ENCODE data around the gene BARX2. TPM values are rescaled to one million over a fixed set of nuclear protein-coding genes. Genes with fewer than 3 reads are reported as not detected.
"Not testable (repeated sequence)": the region's sequence is repeated elsewhere in the genome, so short reads cannot be mapped to it uniquely, and the experiment has no call there.

BARX2 gene, protein sequence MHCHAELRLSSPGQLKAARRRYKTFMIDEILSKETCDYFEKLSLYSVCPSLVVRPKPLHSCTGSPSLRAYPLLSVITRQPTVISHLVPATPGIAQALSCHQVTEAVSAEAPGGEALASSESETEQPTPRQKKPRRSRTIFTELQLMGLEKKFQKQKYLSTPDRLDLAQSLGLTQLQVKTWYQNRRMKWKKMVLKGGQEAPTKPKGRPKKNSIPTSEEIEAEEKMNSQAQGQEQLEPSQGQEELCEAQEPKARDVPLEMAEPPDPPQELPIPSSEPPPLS
- 0.13 TPM for total RNA-seq
- 10 to 100 TPM in 1 of 8 donors, 1 to 10 TPM in 4, under 1 TPM in 3; 0.33 to 26.2 (median 1.6) TPM for polyA plus RNA-seq (ENCODE audit: insufficient read depth in 1 of 8, insufficient read length in 8 of 8, low replicate concordance in 1 of 8)
- long read RNA-seq, donor 1 = 0 reads
- long read RNA-seq, donor 2 = 0 reads
- long read RNA-seq, donor 3 = 0 reads
- long read RNA-seq, donor 4 = 0 reads
- long read RNA-seq, donor 5, transcript BARX2-201 (4 exons, 1,813 nt) = major isoform, 15 of 16 reads
- long read RNA-seq, donor 5, partial matches to known transcripts = 0 of 16 reads
- long read RNA-seq, donor 5, other reads (novel, unspliced or antisense) = 0 of 16 reads
- long read RNA-seq, donor 6, partial matches to known transcripts = 0 of 1 reads
- long read RNA-seq, donor 6, other reads (novel, unspliced or antisense) = 0 of 1 reads
- long read RNA-seq, donor 7, partial matches to known transcripts = 0 of 4 reads
- long read RNA-seq, donor 7, other reads (novel, unspliced or antisense) = 0 of 4 reads
- long read RNA-seq, donor 8, partial matches to known transcripts = 0 of 2 reads
- long read RNA-seq, donor 8, other reads (novel, unspliced or antisense) = 0 of 2 reads
- long read RNA-seq, donor 9, partial matches to known transcripts = 0 of 1 reads
- long read RNA-seq, donor 9, other reads (novel, unspliced or antisense) = 0 of 1 reads
- long read RNA-seq, donor 10 = 0 reads
- long read RNA-seq, donor 11, partial matches to known transcripts = 0 of 1 reads
- long read RNA-seq, donor 11, other reads (novel, unspliced or antisense) = 0 of 1 reads

DNA sequence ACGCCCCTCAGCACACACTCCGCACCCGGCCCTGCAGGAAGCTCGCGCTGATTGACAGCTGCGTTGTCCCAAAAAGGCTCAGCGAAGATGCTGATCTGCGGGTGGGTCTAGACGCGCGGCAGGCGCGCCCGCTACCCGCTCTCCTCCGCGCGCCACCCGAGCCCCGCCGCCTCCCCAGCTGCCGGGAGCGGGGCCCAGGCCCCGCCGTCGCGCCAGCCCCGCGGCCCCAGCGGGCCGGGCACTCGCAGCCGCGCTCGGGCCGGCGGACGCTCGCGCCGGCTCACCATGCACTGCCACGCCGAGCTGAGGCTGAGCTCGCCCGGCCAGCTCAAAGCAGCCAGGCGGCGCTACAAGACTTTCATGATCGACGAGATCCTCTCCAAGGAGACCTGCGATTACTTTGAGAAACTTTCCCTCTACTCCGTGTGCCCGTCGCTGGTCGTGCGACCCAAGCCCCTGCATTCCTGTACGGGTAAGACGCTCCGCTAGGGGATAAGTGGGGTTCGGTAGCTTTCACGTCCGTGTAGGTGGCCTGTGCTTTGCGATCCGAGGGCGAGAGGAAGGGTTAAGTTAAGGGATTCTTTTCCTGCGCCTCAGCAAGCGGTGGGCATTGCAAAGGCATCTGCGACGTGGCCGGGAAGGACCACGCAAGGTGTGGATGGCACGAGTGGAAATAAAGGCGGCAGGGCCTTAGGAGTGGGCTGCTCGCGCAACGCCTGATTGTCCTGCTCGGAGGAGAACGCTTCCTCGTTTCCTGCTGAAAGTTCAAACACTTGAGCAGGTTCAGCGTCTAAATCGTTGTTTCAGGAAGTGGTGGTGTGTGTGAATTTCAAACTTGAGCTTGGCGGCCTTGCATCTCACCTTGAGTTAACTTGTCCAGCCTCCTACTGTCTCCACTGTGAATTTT, at the start of gene BARX2:
Gene BARX2, plus strand, starts transcription at position 98 of the 907 bp plus-strand sequence. Its CDS starts 188 bp downstream, at position 286.
- H3K4me1 ChIP-seq (ENCODE audit: control insufficient read depth, insufficient read depth, low read length) = peaks cover 31% of the 10 kb centered on the region
- no peaks in the 10 kb centered on the region for H3K9me3 ChIP-seq (replicated peaks; ENCODE audit: control insufficient read depth, low read depth, low read length)
- no peaks in the 10 kb centered on the region for H3K36me3 ChIP-seq (ENCODE audit: control insufficient read depth, insufficient read depth, low read length)
- peak within 1 kb of the TSS; percentile 26 for H3K4me3 ChIP-seq (ENCODE audit: low read length)
- H3K27me3 ChIP-seq (ENCODE audit: control insufficient read depth, insufficient read depth, low read length) = peaks cover 63% of the 10 kb centered on the region
- 3% methylated on average over 75 of the region's 81 CpGs for WGBS (ENCODE audit: insufficient coverage)
- peak; percentile 75 for DNase-seq
- H3K27ac ChIP-seq (ENCODE audit: low read length) = no peak within 1 kb of the TSS

DNA sequence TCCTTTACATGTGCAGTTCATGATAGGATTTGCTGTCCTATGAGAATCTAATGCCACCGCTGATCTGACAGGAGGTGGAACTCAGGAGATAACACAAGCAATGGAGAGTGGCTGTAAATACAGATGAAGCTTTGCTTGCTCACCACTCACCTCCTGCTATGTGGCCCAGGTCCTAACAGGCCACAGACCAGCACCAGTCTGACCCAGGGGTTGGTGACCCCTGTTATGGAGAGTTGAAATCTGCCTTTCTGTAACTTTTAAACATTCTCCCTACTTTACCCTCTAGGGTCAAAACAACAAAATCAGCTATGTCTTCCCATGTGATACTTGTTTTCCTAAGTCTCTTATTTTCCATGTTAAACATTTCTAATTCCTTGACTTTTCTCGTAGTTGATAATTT, 48.7 kb upstream of the BARX2 start:
- Histone ChIP-seq H3K4me1 (ENCODE audit: control insufficient read depth, insufficient read depth, low read length) (peaks cover 15% of the 10 kb centered on the region), H3K27me3 (ENCODE audit: control insufficient read depth, insufficient read depth, low read length) (no peaks in the 10 kb centered on the region), H3K4me3 (ENCODE audit: low read length) (no peak overlapping the region), H3K27ac (ENCODE audit: low read length) (no peak overlapping the region), H3K9me3 (replicated peaks; ENCODE audit: control insufficient read depth, low read depth, low read length) (no peaks in the 10 kb centered on the region), H3K36me3 (ENCODE audit: control insufficient read depth, insufficient read depth, low read length) (no peaks in the 10 kb centered on the region)
- WGBS (ENCODE audit: insufficient coverage) = no CpG with 5 or more reads among the region's 2 CpGs
- no peak for DNase-seq

DNA sequence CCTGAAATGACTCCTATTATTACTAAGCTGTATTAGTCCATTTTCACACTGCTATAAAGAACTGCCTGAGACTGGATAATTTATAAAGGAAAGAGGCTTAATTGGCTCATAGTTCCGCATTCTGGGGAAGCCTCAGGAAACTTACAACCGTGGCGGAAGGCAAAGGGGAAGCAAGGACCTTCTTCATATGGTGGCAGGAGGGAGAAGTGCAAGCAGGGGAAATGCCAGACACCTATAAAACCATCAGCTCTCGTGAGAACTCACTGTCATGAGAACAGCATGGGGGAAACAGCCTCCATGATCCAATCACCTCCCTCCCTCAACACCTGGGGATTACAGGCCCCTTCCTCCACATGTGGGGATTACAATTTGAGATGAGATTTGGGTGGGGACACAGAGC, 47.9 kb upstream of the BARX2 start:
- DNase-seq = peak; percentile 22
- H3K27me3 ChIP-seq (ENCODE audit: control insufficient read depth, insufficient read depth, low read length); H3K27ac ChIP-seq (ENCODE audit: low read length); H3K9me3 ChIP-seq (replicated peaks; ENCODE audit: control insufficient read depth, low read depth, low read length); H3K4me3 ChIP-seq (ENCODE audit: low read length); H3K36me3 ChIP-seq (ENCODE audit: control insufficient read depth, insufficient read depth, low read length): not testable (repeated sequence)
- peaks cover 15% of the 10 kb centered on the region for H3K4me1 ChIP-seq (ENCODE audit: control insufficient read depth, insufficient read depth, low read length)
- WGBS (ENCODE audit: insufficient coverage) = no CpG with 5 or more reads among the region's 4 CpGs

DNA sequence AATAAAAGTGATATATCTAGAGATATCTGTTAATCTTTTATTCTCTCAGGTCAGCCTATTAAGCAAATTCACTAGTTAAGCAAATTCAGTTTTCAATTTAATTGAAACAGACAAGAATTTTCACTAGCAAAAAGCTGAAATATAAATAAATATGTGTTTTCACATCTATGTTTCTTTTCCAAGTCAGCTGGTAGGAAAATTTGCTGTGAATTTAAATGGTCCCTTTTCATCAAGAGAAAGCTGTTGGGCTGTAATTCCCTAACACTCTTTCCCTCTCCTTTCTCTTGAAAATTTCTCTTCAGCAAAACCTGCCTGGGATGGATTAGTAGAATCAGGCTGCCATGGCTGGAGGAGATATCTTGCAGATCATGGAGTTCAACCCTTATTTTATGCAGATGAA, 46.9 kb upstream of the BARX2 start:
- DNase-seq = no peak
- Histone ChIP-seq H3K27me3 (ENCODE audit: control insufficient read depth, insufficient read depth, low read length) (no peaks in the 10 kb centered on the region), H3K4me3 (ENCODE audit: low read length) (no peak overlapping the region), H3K9me3 (replicated peaks; ENCODE audit: control insufficient read depth, low read depth, low read length) (no peaks in the 10 kb centered on the region), H3K27ac (ENCODE audit: low read length) (no peak overlapping the region), H3K4me1 (ENCODE audit: control insufficient read depth, insufficient read depth, low read length) (peaks cover 11% of the 10 kb centered on the region), H3K36me3 (ENCODE audit: control insufficient read depth, insufficient read depth, low read length) (no peaks in the 10 kb centered on the region)

DNA sequence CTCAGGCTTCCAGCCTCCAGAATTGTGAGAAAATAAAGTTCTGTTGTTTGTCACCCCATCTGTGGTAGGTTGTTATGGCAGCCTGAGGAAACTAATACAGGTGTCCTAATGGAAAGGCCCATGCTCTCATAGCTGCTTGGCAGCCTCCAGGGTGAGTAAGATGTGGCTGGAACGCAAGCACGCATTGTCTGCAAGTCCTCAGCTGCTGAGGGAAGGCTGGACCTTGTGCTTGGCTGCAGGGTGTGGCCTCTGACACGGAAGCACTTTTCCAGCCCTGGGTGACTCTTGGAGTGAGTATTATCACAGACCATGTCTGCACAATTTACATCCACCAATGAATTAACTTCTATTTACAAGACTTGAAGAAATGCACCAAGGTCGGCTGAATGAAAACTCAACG, 44.4 kb upstream of the BARX2 start:
- no peak overlapping the region for H3K27ac ChIP-seq (ENCODE audit: low read length)
- H3K36me3 ChIP-seq (ENCODE audit: control insufficient read depth, insufficient read depth, low read length) = no peaks in the 10 kb centered on the region
- H3K4me1 ChIP-seq (ENCODE audit: control insufficient read depth, insufficient read depth, low read length) = no peaks in the 10 kb centered on the region
- no peak for DNase-seq
- no peak overlapping the region for H3K4me3 ChIP-seq (ENCODE audit: low read length)
- H3K27me3 ChIP-seq (ENCODE audit: control insufficient read depth, insufficient read depth, low read length) = no peaks in the 10 kb centered on the region
- H3K9me3 ChIP-seq (replicated peaks; ENCODE audit: control insufficient read depth, low read depth, low read length) = no peaks in the 10 kb centered on the region
- no CpG with 5 or more reads among the region's 5 CpGs for WGBS (ENCODE audit: insufficient coverage)

DNA sequence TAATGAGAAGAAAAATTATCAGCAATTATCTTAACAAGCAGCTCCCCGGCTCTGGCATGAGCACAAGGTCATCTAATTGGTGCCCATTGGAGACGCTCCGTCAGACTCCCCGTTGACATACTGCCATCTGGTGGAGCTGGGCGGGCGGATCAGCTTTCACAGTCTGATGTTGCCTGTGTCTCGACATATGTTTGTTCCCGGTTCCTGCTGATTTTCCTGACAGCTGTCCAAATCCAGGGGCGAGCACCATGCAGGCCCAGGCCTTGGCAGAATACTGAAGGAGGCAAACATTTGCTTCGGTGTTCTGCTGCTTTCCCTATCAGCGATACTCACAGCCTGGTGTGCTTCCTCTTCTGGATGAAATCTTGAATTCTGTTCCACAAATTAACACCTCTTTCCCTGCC, 43.8 kb upstream of the BARX2 start:
- Histone ChIP-seq H3K27ac (ENCODE audit: low read length) (no peak overlapping the region), H3K4me3 (ENCODE audit: low read length) (no peak overlapping the region), H3K4me1 (ENCODE audit: control insufficient read depth, insufficient read depth, low read length) (no peaks in the 10 kb centered on the region), H3K36me3 (ENCODE audit: control insufficient read depth, insufficient read depth, low read length) (no peaks in the 10 kb centered on the region), H3K27me3 (ENCODE audit: control insufficient read depth, insufficient read depth, low read length) (no peaks in the 10 kb centered on the region), H3K9me3 (replicated peaks; ENCODE audit: control insufficient read depth, low read depth, low read length) (no peaks in the 10 kb centered on the region)
- 1% methylated on average over 11 of the region's 11 CpGs for WGBS (ENCODE audit: insufficient coverage)
- DNase-seq = peak; percentile 92

DNA sequence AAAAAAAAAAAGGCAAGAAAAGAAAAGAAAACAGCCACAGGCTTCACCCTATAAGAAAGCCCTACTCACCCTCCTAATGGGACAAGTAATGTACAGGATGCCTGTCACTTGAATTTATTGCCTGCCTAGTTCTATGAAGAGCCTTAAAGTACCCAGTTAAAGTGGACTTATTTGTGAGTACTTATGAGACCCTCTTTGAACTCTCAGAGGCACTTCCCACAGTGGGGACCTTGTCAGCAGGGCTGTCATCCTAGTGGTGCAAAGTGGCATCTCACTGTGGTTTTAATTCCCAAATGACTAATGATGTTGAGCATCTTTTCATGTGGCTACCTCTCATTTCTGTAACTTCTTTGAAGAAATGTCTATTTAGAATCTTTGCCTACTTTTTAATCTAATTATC, 41.8 kb upstream of the BARX2 start:
- Histone ChIP-seq H3K4me3 (ENCODE audit: low read length) (no peak overlapping the region), H3K4me1 (ENCODE audit: control insufficient read depth, insufficient read depth, low read length) (no peaks in the 10 kb centered on the region), H3K27ac (ENCODE audit: low read length) (no peak overlapping the region), H3K9me3 (replicated peaks; ENCODE audit: control insufficient read depth, low read depth, low read length) (no peaks in the 10 kb centered on the region), H3K27me3 (ENCODE audit: control insufficient read depth, insufficient read depth, low read length) (no peaks in the 10 kb centered on the region), H3K36me3 (ENCODE audit: control insufficient read depth, insufficient read depth, low read length) (no peaks in the 10 kb centered on the region)
- DNase-seq = no peak

DNA sequence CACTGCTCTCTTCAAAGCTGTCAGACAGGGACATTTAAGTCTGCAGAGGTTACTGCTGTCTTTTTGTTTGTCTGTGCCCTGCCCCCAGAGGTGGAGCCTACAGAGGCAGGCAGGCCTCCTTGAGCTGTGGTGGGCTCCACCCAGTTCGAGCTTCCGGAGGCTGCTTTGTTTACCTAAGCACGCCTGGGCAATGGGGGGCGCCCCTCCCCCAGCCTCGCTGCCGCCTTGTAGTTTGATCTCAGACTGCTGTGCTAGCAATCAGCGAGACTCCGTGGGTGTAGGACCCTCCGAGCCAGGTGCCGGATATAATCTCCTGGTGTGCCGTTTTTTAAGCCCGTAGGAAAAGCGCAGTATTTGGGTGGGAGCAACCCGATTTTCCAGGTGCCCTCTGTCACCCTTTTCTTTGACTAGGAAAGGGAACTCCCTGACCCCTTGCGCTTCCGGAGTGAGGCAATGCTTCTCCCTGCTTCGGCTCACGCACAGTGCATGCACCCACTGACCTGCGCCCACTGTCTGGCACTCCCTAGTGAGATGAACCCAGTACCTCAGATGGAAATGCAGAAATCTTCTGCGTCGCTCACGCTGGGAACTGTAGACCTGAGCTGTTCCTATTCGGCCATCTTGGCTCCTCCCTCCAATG, 31.2 kb upstream of the BARX2 start:
- not testable (repeated sequence) for DNase-seq; H3K36me3 ChIP-seq (ENCODE audit: control insufficient read depth, insufficient read depth, low read length); H3K27ac ChIP-seq (ENCODE audit: low read length); H3K9me3 ChIP-seq (replicated peaks; ENCODE audit: control insufficient read depth, low read depth, low read length); H3K4me3 ChIP-seq (ENCODE audit: low read length); H3K27me3 ChIP-seq (ENCODE audit: control insufficient read depth, insufficient read depth, low read length); H3K4me1 ChIP-seq (ENCODE audit: control insufficient read depth, insufficient read depth, low read length)
- 91% methylated on average over 23 of the region's 23 CpGs for WGBS (ENCODE audit: insufficient coverage)

DNA sequence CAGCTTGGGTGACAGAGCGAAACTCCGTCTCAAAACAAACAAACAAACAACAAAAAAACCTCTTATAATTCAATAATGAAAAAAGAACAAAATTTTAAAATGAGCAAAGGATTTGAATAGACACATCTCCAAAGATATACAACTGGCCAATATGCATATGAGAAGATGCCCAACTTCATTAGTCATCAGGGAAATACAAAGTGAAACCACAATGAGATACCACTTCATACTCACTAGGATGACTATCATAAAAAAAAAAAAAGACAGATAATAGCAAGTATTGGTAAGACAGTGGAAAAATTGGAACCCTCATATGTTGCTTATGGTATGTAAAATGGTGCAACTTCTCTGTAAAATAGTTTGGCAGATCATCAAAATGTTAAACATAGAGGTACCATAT, 28.7 kb upstream of the BARX2 start:
- H3K4me3 ChIP-seq (ENCODE audit: low read length) = no peak overlapping the region
- peaks cover 2% of the 10 kb centered on the region for H3K9me3 ChIP-seq (replicated peaks; ENCODE audit: control insufficient read depth, low read depth, low read length)
- H3K27me3 ChIP-seq (ENCODE audit: control insufficient read depth, insufficient read depth, low read length) = no peaks in the 10 kb centered on the region
- no peak for DNase-seq
- H3K4me1 ChIP-seq (ENCODE audit: control insufficient read depth, insufficient read depth, low read length) = no peaks in the 10 kb centered on the region
- H3K27ac ChIP-seq (ENCODE audit: low read length) = no peak overlapping the region
- no peaks in the 10 kb centered on the region for H3K36me3 ChIP-seq (ENCODE audit: control insufficient read depth, insufficient read depth, low read length)
- no CpG with 5 or more reads among the region's 2 CpGs for WGBS (ENCODE audit: insufficient coverage)
